Measurements from ENCODE around the gene CEP72. TPM values are rescaled to one million over a fixed set of nuclear protein-coding genes. Genes with fewer than 3 reads are reported as not detected.

Gene CEP72
- total RNA-seq, 1 experiment from 2014 or later, result 56.5 TPM

- no peaks in the 10 kb centered on the region for H3K9me3 Mint-ChIP-seq (ENCODE audit: low read depth, unreplicated experiment)
- CTCF ChIA-PET, result no interaction called here
- no peak overlapping the region for H3K27ac Mint-ChIP-seq (ENCODE audit: unreplicated experiment)
- H3K4me1 Mint-ChIP-seq (ENCODE audit: low read depth, unreplicated experiment), result no peaks in the 10 kb centered on the region
- no peak for TF ChIP-seq CTCF (IDR thresholded peaks at IDR 0.05; ENCODE audit: unreplicated experiment)
- no peak for DNase-seq
- H3K4me3 Mint-ChIP-seq (ENCODE audit: low read depth, unreplicated experiment), result no peak overlapping the region
- no peaks in the 10 kb centered on the region for H3K27me3 Mint-ChIP-seq (ENCODE audit: unreplicated experiment)
- BruUV-seq (replicated peaks), result no TSS peak
- peaks cover 18% of the 10 kb centered on the region for H3K36me3 Mint-ChIP-seq (ENCODE audit: insufficient read depth, unreplicated experiment)
- intact Hi-C loops (cut with micrococcal nuclease; ENCODE audit: unreplicated experiment), result no loop called here
Measured at GRCh38 chr5:647311-647710, 35.2 kb downstream of the CEP72 start.

DNA sequence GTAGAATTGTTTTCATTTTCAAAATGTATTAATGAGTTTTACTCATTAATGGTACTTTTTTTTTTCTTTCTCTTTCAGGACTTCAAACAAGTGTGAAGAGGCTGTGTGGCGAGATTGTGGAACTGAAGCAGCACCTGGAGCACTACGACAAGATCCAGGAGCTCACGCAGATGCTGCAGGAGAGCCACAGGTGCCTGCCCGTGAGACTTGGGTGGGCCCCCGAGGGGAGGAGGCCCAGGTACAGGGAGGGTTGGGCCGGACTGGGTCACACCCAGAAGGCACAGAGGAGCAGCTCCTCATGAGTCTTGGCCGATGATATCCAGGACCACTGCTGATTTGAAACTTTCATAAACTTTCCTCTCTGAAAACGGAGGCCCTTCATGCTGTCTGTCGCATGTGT lies 35.6 kb downstream of the CEP72 start:
- intact Hi-C loops (cut with micrococcal nuclease; ENCODE audit: unreplicated experiment), result no loop called here
- Mint-ChIP-seq H3K4me1 (ENCODE audit: low read depth, unreplicated experiment) (no peaks in the 10 kb centered on the region), H3K9me3 (ENCODE audit: low read depth, unreplicated experiment) (no peaks in the 10 kb centered on the region), H3K27me3 (ENCODE audit: unreplicated experiment) (no peaks in the 10 kb centered on the region), H3K4me3 (ENCODE audit: low read depth, unreplicated experiment) (no peak overlapping the region), H3K36me3 (ENCODE audit: insufficient read depth, unreplicated experiment) (peaks cover 22% of the 10 kb centered on the region), H3K27ac (ENCODE audit: unreplicated experiment) (no peak overlapping the region)
- TF ChIP-seq CTCF (IDR thresholded peaks at IDR 0.05; ENCODE audit: unreplicated experiment), result no peak
- no peak for DNase-seq
- BruUV-seq (replicated peaks), result no TSS peak
- CTCF ChIA-PET, result no interaction called here

- peaks cover 12% of the 10 kb centered on the region for H3K36me3 Mint-ChIP-seq (ENCODE audit: insufficient read depth, unreplicated experiment)
Measured at GRCh38 chr5:651296-652022, 39.3 kb downstream of the CEP72 start.

DNA sequence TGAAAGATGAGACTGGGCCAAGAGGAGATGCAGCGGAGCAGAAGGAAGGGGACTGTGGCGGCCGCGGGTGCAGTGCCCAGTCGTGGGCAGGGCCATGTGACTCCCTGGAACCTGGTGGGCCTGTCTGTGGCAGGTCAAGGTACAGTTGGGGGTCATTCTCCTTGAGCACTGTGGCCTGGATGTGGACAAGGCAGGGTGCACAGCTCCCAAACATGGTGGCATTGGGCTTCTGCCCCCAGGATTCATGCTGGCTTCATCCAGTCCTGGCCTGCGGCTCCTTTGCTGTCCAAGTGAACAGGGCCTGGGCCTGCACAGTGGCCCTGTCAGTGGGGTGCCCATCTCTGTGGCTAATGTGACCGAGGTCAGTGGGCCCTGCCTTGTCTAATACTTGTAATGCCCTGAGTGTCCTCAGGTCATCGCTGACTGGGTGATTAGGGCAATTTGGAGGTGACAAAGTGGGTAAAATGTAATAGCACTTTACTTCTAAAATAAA lies 39.9 kb downstream of the CEP72 start:
- no TSS peak for BruUV-seq (replicated peaks)
- TF ChIP-seq CTCF (IDR thresholded peaks at IDR 0.05; ENCODE audit: unreplicated experiment), result no peak

More at GRCh38 chr5:651296-652022, 39.3 kb downstream of the CEP72 start:
- Mint-ChIP-seq H3K27me3 (ENCODE audit: unreplicated experiment) (no peaks in the 10 kb centered on the region), H3K27ac (ENCODE audit: unreplicated experiment) (no peak overlapping the region), H3K4me3 (ENCODE audit: low read depth, unreplicated experiment) (no peak overlapping the region), H3K9me3 (ENCODE audit: low read depth, unreplicated experiment) (no peaks in the 10 kb centered on the region), H3K4me1 (ENCODE audit: low read depth, unreplicated experiment) (no peaks in the 10 kb centered on the region)
- BruUV-seq (replicated peaks), result no TSS peak
- no peak for TF ChIP-seq CTCF (IDR thresholded peaks at IDR 0.05; ENCODE audit: unreplicated experiment)
- intact Hi-C loops (cut with micrococcal nuclease; ENCODE audit: unreplicated experiment), result no loop called here
- CTCF ChIA-PET, result no interaction called here
- DNase-seq, result no peak

More for the DNA sequence above, 39.9 kb downstream of the CEP72 start:
- Mint-ChIP-seq H3K4me3 (ENCODE audit: low read depth, unreplicated experiment) (no peak overlapping the region), H3K9me3 (ENCODE audit: low read depth, unreplicated experiment) (no peaks in the 10 kb centered on the region), H3K4me1 (ENCODE audit: low read depth, unreplicated experiment) (no peaks in the 10 kb centered on the region), H3K27me3 (ENCODE audit: unreplicated experiment) (no peaks in the 10 kb centered on the region), H3K27ac (ENCODE audit: unreplicated experiment) (no peak overlapping the region), H3K36me3 (ENCODE audit: insufficient read depth, unreplicated experiment) (peaks cover 15% of the 10 kb centered on the region)
- intact Hi-C loops (cut with micrococcal nuclease; ENCODE audit: unreplicated experiment), result no loop called here
- CTCF ChIA-PET, result no interaction called here
- no peak for DNase-seq

All from Calu3 (cell line).